Upper lobe of right lung (tissue), 1 donor: ENCODE data around the gene PC. TPM values are rescaled to one million over a fixed set of nuclear protein-coding genes. Genes with fewer than 3 reads are reported as not detected.

Experiments used
- ATAC-seq: fragments of 200-7000 bp; cut with Tn5 transposase; one replicate; pipeline ENCODE4 v1.9.1; 2020; ENCODE audit warnings: mild to moderate bottlenecking, moderate library complexity
- DNase-seq: peaks from one replicate; pipeline ENCODE4 v3.0.0-alpha.2; 2020
- H3K27ac ChIP-seq: fragments of 200-600 bp; one replicate; pipeline ENCODE4 v1.8.0; 2022
- H3K27me3 ChIP-seq: fragments of 200-600 bp; one replicate; pipeline ENCODE4 v1.8.0; 2022; ENCODE audit warnings: mild to moderate bottlenecking
- H3K36me3 ChIP-seq: fragments of 200-600 bp; one replicate; pipeline ENCODE4 v1.8.0; 2022
- H3K4me1 ChIP-seq: fragments of 200-600 bp; one replicate; pipeline ENCODE4 v1.8.0; 2022
- H3K4me3 ChIP-seq: fragments of 200-600 bp; one replicate; pipeline ENCODE4 v1.8.0; 2022; ENCODE audit warnings: mild to moderate bottlenecking
- H3K9me3 ChIP-seq: fragments of 200-600 bp; one replicate; pipeline ENCODE4 v1.8.0; 2022
- CTCF ChIP-seq: fragments of 200-600 bp; IDR thresholded peaks from one replicate; pipeline ENCODE4 v1.8.0; 2022; ENCODE audit warnings: antibody characterized with exemption
- intact Hi-C: fragments of 100-400 bp; cut with DNase I; formaldehyde crosslinking; loops from one replicate; pipeline ENCODE4 v1.11.0; 2022
- total RNA-seq: library from RNA; stranded (reverse); fragmentation: NEBNext Ultra II Directional; extraction: Animal tissue kit (Norgen Biotek cat#: 25700); gene quantifications from one replicate; pipeline ENCODE4 v1.2.1, GENCODE V29; 2021
- donor health status: DM: no; HTN: yes; CAD: no; lungs with severe emphysema.

PC gene
- total RNA-seq, 1 donor from 2014 or later, result 12.7 TPM

GRCh38 chr11:66844496-66845142 lies 113.6 kb downstream of the PC start:
- TF ChIP-seq CTCF, result no peak
- Histone ChIP-seq H3K4me1 (peaks cover 21% of the 10 kb centered on the region), H3K36me3 (peaks cover 24% of the 10 kb centered on the region), H3K4me3 (peak overlapping the region; percentile 97), H3K27me3 (no peaks in the 10 kb centered on the region), H3K9me3 (no peaks in the 10 kb centered on the region), H3K27ac (no peak overlapping the region)
- no peak for ATAC-seq
- intact Hi-C loops, result no loop called here
- DNase-seq, result no peak

- no peak for TF ChIP-seq CTCF
- Histone ChIP-seq H3K4me3 (peak overlapping the region; percentile 97), H3K36me3 (peaks cover 24% of the 10 kb centered on the region), H3K9me3 (no peaks in the 10 kb centered on the region), H3K4me1 (peaks cover 21% of the 10 kb centered on the region), H3K27ac (peak overlapping the region; percentile 99), H3K27me3 (no peaks in the 10 kb centered on the region)
- no peak for DNase-seq
- no peak for ATAC-seq
- intact Hi-C loops, result no loop called here
Observed at GRCh38 chr11:66843776-66844495, 114.2 kb downstream of the PC start.

- DNase-seq (peak; percentile 95), ATAC-seq (peak; percentile 97)
- intact Hi-C loops, result no loop called here
- no peak for TF ChIP-seq CTCF
- H3K4me1 ChIP-seq, result peaks cover 21% of the 10 kb centered on the region
- H3K36me3 ChIP-seq, result peaks cover 26% of the 10 kb centered on the region
- peak within 1 kb of the TSS; percentile 99 for H3K27ac ChIP-seq
- H3K27me3 ChIP-seq, result no peaks in the 10 kb centered on the region
- no peaks in the 10 kb centered on the region for H3K9me3 ChIP-seq
- peak within 1 kb of the TSS; percentile 97 for H3K4me3 ChIP-seq
Observed at GRCh38 chr11:66842896-66843775, 115.0 kb downstream of the PC start, which contains the start of gene RCE1. TSS of gene RCE1 (plus strand) at chr11:66843441. CDS start at chr11:66843456, 15 bp downstream.

- Histone ChIP-seq H3K36me3 (peaks cover 24% of the 10 kb centered on the region), H3K27me3 (no peaks in the 10 kb centered on the region), H3K4me3 (peak overlapping the region; percentile 97), H3K27ac (peak overlapping the region; percentile 99), H3K9me3 (no peaks in the 10 kb centered on the region), H3K4me1 (peaks cover 21% of the 10 kb centered on the region)
- intact Hi-C loops, result no loop called here
- ATAC-seq (no peak), DNase-seq (no peak)
- TF ChIP-seq CTCF, result no peak
Observed at GRCh38 chr11:66842501-66842895, 115.7 kb downstream of the PC start.

- Histone ChIP-seq H3K36me3 (peaks cover 23% of the 10 kb centered on the region), H3K27ac (peak overlapping the region; percentile 99), H3K9me3 (no peaks in the 10 kb centered on the region), H3K4me1 (peaks cover 21% of the 10 kb centered on the region), H3K27me3 (no peaks in the 10 kb centered on the region), H3K4me3 (peak overlapping the region; percentile 97)
- intact Hi-C loops, result no loop called here
- ATAC-seq (no peak), DNase-seq (no peak)
- TF ChIP-seq CTCF, result no peak
Observed at GRCh38 chr11:66841861-66842260, 116.3 kb downstream of the PC start.
